Panc1 (cell line): ENCODE data around the gene ZFAND2B.

Source experiments
- POLR2AphosphoS5 ChIP-seq: IDR thresholded peaks from 2 replicates; pipeline ENCODE4 v1.6.1; 2012; ENCODE audit warnings: mild to moderate bottlenecking, low read depth, low read length, moderate library complexity
- SIN3A ChIP-seq: IDR thresholded peaks from 2 replicates; pipeline ENCODE4 v1.6.1; 2012; ENCODE audit warnings: low read depth, mild to moderate bottlenecking, low read length, moderate library complexity, borderline replicate concordance; ENCODE audit not compliant: insufficient read depth
- TF ChIP-seq, protein P1 (sequence below): fragments of 450-650 bp; IDR thresholded peaks from 2 replicates; pipeline ENCODE4 v1.5.1; 2017; ENCODE audit warnings: mild to moderate bottlenecking
- TF ChIP-seq, protein P2 (sequence below), 2 experiments: IDR thresholded peaks; 2 replicates each; pipeline ENCODE4 v1.6.1; 2011 to 2012; ENCODE audit warnings: low read depth in 2 of 2, control low read depth in 1 of 2, low read length in 1 of 2, mild to moderate bottlenecking in 1 of 2, moderate library complexity in 1 of 2; ENCODE audit not compliant: insufficient read depth in 1 of 2

DNA sequence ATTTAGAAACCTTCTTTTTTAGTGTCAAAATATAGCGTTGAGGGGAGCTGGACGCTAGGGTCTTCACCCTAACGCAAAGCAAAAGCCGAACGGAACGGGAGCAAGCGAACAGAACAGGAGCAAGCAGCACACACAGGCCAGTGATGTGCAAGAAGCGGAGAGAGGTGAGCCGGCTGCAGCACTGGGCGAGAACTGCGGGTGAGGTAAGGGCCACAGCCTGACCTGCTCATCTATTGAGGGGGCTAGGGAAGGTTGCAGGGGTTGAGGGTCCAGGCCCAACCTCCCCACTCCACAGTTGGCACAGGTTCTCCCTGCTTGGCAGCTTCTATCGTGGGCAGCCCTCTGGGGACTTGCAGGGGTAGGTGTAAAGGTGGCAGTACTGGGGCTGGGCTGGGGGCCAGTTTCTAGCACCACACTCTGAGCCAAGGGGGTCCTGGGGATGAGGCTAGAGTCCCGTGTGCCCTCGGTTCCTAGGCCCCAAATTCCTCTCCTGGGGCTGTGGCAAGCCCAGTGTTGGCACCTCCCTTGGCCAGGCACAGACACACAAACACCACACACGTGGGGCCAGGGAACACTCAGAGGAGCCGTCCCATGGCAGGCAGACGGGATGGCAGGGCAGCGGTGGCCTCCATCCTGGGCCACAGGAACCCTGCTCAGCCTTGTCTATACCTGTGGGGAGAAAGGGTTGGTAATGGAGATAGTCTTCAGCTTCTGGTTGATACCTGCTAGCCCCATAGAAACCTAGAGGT, 13.4 kb downstream of the ZFAND2B start:
- TF ChIP-seq, protein P1, sequence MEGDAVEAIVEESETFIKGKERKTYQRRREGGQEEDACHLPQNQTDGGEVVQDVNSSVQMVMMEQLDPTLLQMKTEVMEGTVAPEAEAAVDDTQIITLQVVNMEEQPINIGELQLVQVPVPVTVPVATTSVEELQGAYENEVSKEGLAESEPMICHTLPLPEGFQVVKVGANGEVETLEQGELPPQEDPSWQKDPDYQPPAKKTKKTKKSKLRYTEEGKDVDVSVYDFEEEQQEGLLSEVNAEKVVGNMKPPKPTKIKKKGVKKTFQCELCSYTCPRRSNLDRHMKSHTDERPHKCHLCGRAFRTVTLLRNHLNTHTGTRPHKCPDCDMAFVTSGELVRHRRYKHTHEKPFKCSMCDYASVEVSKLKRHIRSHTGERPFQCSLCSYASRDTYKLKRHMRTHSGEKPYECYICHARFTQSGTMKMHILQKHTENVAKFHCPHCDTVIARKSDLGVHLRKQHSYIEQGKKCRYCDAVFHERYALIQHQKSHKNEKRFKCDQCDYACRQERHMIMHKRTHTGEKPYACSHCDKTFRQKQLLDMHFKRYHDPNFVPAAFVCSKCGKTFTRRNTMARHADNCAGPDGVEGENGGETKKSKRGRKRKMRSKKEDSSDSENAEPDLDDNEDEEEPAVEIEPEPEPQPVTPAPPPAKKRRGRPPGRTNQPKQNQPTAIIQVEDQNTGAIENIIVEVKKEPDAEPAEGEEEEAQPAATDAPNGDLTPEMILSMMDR, result no peak
- TF ChIP-seq POLR2AphosphoS5 (no peak), SIN3A (no peak)
- TF ChIP-seq, protein P2, sequence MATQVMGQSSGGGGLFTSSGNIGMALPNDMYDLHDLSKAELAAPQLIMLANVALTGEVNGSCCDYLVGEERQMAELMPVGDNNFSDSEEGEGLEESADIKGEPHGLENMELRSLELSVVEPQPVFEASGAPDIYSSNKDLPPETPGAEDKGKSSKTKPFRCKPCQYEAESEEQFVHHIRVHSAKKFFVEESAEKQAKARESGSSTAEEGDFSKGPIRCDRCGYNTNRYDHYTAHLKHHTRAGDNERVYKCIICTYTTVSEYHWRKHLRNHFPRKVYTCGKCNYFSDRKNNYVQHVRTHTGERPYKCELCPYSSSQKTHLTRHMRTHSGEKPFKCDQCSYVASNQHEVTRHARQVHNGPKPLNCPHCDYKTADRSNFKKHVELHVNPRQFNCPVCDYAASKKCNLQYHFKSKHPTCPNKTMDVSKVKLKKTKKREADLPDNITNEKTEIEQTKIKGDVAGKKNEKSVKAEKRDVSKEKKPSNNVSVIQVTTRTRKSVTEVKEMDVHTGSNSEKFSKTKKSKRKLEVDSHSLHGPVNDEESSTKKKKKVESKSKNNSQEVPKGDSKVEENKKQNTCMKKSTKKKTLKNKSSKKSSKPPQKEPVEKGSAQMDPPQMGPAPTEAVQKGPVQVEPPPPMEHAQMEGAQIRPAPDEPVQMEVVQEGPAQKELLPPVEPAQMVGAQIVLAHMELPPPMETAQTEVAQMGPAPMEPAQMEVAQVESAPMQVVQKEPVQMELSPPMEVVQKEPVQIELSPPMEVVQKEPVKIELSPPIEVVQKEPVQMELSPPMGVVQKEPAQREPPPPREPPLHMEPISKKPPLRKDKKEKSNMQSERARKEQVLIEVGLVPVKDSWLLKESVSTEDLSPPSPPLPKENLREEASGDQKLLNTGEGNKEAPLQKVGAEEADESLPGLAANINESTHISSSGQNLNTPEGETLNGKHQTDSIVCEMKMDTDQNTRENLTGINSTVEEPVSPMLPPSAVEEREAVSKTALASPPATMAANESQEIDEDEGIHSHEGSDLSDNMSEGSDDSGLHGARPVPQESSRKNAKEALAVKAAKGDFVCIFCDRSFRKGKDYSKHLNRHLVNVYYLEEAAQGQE (IDR thresholded peaks at IDR 0.05; ENCODE audit: insufficient read depth in 1 of 2, low read depth in 2 of 2, low read length in 1 of 2), result no peak
